ENCODE results near the gene CHEK1.

The CHEK1 gene

DNA sequence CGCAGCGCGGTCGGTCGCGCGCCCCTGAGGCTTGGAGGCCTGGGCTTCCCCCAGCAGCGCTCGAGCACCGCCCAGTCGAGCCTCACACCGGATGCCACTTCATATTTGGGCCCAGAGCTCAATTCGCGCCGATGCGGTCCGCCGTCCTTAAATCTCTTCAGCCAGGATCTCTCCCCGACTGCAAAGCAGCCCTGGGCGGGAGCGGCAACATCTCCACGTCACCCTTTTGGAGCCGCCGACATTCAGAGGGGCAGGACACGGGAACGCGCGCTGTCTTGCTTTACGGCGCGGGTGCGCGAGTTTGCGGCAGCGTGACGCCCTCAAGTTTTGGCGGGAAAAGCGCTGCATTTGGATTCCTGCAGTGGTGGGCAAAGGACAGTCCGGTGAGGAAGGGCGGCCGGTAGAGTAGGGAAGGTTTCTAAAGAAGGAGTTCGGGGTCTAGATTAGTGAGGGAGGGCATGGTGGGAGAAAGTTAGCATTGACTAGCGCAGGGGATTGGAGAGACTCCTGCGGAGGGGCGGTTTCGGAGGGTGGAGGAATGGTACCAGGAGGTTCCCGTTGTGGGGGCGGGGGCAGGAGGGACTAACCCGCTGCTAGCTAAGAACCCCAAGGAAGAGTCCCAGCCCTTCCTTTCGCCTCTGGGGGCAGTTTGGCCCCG, 796 bp downstream of the CHEK1 start:
- in situ Hi-C loops (cut with MboI; ENCODE audit: low sequenced_read_pairs), result no loop called here

GRCh38 chr11:125626288-125626950, 1.5 kb downstream of the CHEK1 start:
- in situ Hi-C loops (cut with MboI; ENCODE audit: low sequenced_read_pairs), result no loop called here

DNA sequence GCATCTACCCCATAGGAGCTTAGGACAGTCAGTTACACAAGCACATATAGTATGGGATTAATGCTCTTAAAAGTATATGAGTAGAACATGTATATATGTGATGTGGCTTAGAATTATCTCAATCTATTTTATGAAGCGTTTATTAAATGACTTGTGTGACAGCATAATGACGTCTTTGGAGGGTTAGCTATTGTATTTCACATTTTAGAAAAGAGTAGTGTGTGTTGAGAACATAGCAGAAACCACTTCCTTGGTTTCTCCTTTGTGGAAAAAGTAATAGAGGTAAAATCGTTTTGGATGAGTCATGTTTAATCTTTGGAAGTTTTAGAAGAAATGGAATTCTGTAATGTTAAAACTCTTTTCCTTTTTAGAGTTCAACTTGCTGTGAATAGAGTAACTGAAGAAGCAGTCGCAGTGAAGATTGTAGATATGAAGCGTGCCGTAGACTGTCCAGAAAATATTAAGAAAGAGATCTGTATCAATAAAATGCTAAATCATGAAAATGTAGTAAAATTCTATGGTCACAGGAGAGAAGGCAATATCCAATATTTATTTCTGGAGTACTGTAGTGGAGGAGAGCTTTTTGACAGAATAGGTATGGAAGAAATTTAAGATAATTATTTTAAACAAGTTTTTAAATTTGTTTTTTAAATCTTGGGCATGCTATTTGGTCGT, 2.4 kb downstream of the CHEK1 start:
- in situ Hi-C loops (cut with MboI; ENCODE audit: low sequenced_read_pairs), result no loop called here

GRCh38 chr11:125637840-125638239, 12.9 kb downstream of the CHEK1 start:
- in situ Hi-C loops (cut with MboI; ENCODE audit: low sequenced_read_pairs), result no loop called here

DNA sequence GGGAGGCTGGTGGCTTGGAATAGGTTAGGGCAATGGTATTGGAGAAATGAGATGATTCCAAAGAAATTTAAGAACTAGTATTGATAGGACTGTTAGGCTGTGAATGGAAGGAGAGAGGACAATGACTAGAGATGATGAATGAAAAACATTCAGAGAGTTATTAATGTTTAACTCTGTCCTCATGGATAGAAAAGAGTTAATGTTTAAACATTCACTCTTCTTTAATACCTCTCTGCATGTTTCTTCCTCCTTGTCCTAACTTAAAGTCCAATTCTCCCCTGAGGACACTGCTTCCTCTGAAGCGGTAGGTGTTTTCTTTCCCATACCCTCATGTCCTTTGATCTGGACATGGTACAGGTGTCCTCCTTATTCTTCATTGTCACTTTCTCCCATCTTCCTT, 13.4 kb downstream of the CHEK1 start:
- in situ Hi-C loops (cut with MboI; ENCODE audit: low sequenced_read_pairs), result no loop called here

DNA sequence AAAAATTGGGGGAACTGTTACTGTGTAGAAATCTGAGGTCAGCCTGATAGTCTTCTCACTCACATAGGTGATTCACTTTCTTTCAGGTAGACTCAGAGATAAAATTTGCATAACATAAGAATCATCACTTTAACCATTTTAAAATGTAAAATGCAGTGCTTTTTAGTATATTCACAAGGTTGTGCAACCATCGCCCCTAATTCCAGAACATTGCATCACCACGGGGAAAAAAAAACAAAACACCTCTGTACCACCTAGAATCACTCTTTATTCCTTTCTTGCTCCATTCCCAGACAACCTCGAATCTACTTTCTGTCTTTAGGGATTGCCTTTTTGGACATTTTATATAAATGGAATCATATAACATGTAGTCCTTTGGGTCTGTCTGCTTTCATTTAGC, 20.9 kb downstream of the CHEK1 start:
- in situ Hi-C loops (cut with MboI; ENCODE audit: low sequenced_read_pairs), result no loop called here

DNA sequence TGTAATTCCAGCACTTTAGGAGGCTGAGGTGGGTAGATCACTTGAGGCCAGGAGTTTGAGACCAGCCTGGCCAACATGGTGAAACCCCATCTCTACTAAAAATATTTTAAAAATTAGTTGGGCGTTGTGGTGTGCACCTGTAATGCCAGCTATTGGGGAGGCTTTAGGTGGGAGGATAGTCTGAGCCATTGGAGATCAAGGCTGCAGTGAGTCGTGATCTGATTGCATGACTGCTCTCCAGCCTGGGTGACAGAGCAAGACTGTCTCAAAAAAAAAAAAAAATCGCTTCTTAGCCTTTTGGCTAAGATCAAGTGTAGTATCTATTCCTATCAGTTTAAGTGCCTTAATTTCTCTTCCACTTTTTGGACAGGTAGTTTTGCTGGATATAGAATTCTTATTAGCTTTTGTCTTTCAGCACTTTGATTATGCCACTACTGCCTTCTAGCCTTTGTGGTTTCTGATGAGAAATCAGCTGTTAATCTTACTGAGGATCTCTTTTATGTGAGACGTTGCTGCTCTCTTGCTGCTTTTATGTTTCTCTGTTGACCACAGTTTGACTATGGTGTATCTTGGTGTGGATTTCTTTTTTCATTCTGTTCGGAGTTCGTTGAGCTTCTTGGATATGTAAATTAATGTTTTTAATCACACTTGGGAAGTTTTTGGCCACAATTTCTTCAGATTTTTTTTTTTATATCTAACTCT, 24.7 kb downstream of the CHEK1 start:
- in situ Hi-C loops (cut with MboI; ENCODE audit: low sequenced_read_pairs), result no loop called here

DNA sequence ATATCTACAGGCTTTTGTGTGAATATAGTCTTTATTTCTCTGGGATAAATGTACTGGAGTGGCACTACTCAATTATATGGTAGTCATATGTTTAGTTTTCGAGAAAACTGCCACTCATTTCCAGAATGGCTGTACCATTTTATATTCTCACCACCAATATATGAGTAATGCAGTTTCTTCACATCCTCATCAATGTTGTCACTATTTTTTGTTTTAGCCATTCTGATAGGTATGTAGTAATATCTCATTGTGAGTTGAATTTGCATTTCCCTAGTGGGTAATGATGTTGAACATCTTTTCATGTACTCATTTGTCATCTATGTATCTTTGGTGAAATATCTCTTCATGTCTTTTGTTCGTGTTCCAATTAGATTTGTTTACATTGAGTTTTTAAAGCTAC, 37.7 kb downstream of the CHEK1 start:
- in situ Hi-C loops (cut with MboI; ENCODE audit: low sequenced_read_pairs), result no loop called here

- in situ Hi-C loops (cut with MboI; ENCODE audit: low sequenced_read_pairs), result no loop called here
These were observed 38.9 kb downstream of the CHEK1 start for GRCh38 chr11:125663910-125664309.

DNA sequence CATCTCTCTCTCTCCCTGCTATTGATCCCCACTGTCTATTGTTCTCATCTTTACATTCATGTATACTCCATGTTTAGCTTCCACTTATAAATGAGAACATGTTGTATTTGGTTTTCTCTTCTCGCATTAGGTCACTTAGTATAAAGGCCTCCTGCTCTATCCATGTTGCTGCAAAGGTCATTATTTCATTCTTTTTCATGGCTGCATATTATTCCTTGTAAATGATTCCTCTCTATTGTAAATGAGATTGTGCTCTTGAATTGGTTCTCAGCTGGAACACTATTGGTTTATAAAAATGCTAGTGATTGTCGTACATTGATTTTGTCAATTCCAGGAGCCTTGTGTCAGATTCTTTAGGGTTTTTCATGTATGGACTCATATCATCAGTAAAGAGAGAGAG, 42.2 kb downstream of the CHEK1 start:
- in situ Hi-C loops (cut with MboI; ENCODE audit: low sequenced_read_pairs), result no loop called here

- in situ Hi-C loops (cut with MboI; ENCODE audit: low sequenced_read_pairs), result no loop called here
These were observed 45.2 kb downstream of the CHEK1 start for GRCh38 chr11:125670172-125670571.

DNA sequence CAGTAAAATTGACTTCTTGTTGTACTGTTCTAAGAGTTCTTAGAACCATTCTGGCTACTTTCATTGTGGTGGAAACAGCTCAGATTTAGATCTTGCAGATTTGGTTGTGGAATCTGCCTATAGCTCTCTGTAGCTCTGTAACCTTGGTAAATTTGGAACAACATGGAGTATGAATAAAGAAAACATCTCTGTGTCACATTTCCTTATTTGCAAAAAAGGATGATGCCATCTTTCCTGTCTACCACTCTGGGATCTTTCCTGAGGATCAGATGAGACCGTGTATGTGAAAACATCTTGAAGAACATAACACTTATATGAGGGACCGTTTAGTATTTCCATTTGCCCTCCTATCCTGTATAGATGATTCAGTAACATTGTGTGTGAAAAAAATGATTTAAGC, 46.6 kb downstream of the CHEK1 start:
- in situ Hi-C loops (cut with MboI; ENCODE audit: low sequenced_read_pairs), result no loop called here

DNA sequence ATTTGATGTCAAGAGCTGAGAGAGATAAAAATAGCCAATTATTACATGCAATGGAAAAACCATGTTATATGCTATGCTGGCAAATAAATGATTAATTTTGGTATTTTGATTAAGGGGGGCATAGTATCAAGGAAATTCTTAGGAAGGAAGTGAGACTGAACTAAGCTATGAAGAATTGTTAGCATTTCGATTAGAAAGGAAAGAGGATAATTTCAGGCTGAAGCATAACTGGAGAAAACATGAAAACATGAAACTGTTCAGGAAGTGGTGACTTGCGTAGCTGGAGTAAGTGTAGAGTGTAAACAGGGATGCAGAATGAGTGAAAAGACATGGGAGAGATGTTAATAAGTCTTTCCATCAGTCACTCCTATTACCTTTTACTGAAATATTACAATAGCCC, 49.2 kb downstream of the CHEK1 start:
- in situ Hi-C loops (cut with MboI; ENCODE audit: low sequenced_read_pairs), result no loop called here

- in situ Hi-C loops (cut with MboI; ENCODE audit: low sequenced_read_pairs), result no loop called here
These were observed 50.2 kb downstream of the CHEK1 start for GRCh38 chr11:125675196-125675595.

- in situ Hi-C loops (cut with MboI; ENCODE audit: low sequenced_read_pairs), result no loop called here
These were observed 54.4 kb downstream of the CHEK1 start for GRCh38 chr11:125679397-125679796.

DNA sequence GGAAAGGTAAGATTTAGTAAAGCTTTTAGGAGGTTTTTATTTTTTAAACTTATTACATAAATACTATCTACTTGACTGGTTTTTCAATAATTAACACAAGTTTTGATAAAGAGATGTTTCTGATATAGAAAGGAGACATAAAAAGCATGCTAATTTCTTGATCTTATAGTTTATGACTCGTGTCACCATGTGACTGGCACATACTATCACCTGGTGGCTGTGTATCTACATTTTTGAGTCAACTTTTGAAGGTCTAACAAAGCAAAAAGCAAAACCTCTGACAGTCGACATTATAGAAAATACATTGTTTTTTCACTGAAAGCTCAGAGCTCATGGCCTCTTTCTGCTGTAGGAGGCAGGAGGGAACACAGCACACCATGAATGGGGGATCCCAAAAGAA, 54.9 kb downstream of the CHEK1 start:
- in situ Hi-C loops (cut with MboI; ENCODE audit: low sequenced_read_pairs), result no loop called here

- in situ Hi-C loops (cut with MboI; ENCODE audit: low sequenced_read_pairs), result no loop called here
These were observed 55.8 kb downstream of the CHEK1 start, which contains the start of gene ACRV1 for GRCh38 chr11:125680747-125681146. TSS of gene ACRV1 (minus strand) at chr11:125680847. CDS start at chr11:125680780, 67 bp downstream.

- in situ Hi-C loops (cut with MboI; ENCODE audit: low sequenced_read_pairs), result no loop called here
These were observed 60.3 kb downstream of the CHEK1 start for GRCh38 chr11:125685228-125685627.

- in situ Hi-C loops (cut with MboI; ENCODE audit: low sequenced_read_pairs), result no loop called here
These were observed 63.1 kb downstream of the CHEK1 start for GRCh38 chr11:125688066-125688465.

DNA sequence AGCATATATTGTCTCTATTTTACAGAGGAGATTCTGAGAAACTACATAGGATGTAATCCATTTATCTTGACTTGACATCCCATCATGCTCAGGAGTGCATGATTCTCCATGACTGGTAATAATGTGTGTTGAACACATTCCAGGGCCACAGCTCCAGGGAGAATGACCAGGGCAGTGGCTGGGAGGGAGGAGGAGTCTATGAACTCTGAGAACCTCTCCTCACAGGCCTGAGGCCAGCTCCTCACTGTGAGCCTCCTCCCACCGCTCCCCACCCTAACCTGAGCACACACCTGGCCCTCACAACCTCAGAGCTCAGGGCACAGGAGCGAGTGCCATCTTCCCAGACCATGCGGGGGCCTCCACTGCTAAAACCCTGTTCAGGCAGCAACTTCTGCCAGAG, 63.7 kb downstream of the CHEK1 start:
- in situ Hi-C loops (cut with MboI; ENCODE audit: low sequenced_read_pairs), result no loop called here

DNA sequence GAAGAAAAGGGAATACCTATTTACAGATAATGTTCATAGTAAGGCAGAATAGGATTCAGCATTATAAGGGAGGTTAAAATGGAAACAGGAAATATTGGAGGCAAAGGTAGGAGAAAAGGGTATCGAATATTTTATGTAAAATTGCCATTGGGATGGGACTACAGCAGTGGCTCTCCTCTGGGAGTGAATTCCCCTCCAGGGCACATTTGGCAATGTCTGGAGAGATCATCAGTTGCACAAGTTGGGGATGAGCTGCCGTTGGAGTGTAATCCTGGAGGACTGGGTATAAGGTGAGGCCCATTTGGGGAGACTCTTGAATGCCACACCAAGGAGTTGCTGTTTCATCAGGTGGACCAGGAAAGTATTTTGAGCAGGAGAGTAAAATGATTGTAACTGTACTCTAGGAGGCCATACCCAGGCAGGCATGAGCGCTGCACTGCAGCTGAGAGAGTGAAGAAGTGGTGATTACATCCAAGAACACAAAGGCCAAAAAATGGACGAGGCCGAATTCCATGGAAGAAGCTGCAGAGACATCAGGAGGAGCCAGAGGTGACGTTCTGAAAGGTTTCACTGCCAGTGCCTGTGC, 64.4 kb downstream of the CHEK1 start:
- in situ Hi-C loops (cut with MboI; ENCODE audit: low sequenced_read_pairs), result no loop called here

Measured in HL-60/S4 treated with retinoic acid at 250 ng/mL for 4 days and 3 days (cell line).